Stimulated activated CD8-positive, alpha-beta memory T cell treated with anti-CD3 and anti-CD28 coated beads, Interleukin-2, amount 100 ng/mL, for 48 hours (primary cell): Measurements from ENCODE around the gene BSPRY.
"Not testable (repeated sequence)": the region's sequence is repeated elsewhere in the genome, so short reads cannot be mapped to it uniquely, and the experiment has no call there.

Experiments used
- DNase-seq, 2 donors: peaks; one replicate each; pipeline ENCODE4 v3.0.0-alpha.2; 2020; ENCODE audit warnings: low read depth in 2 of 2

Gene BSPRY

GRCh38 chr9:113395000-113395861 lies 45.9 kb downstream of the BSPRY start:
- DNase-seq, result no peak

- no peak for DNase-seq
These were observed 47.9 kb downstream of the BSPRY start for GRCh38 chr9:113397203-113397631.

DNA sequence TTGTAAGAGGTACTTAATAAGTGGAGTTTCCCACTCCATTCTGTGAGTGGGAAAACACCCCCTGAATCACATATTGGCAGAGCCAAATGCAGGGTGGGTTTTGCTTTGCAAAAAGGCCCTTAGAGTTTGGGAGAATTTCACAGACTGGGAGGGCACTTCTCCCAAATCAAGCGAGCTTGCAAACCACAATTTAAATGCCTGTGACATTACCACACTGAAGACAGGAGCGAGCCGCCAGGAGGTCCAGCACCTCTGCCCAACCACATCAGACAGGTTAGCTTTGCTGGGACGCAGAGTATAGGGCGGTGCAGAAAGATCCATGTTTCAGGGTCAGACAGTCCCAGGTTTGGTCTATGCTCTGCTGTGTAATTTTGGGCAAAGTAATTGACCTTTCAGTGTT lies 49.5 kb downstream of the BSPRY start:
- no peak for DNase-seq

- DNase-seq, result no peak
These were observed 50.4 kb downstream of the BSPRY start for GRCh38 chr9:113399646-113400200.

- peak; percentile 99 to 100 for DNase-seq
These were observed 51.9 kb downstream of the BSPRY start, which contains the start of gene ALAD for GRCh38 chr9:113401027-113401792. Gene ALAD (minus strand): TSS chr9:113401284. CDS start chr9:113393559, 7,725 bp downstream.

DNA sequence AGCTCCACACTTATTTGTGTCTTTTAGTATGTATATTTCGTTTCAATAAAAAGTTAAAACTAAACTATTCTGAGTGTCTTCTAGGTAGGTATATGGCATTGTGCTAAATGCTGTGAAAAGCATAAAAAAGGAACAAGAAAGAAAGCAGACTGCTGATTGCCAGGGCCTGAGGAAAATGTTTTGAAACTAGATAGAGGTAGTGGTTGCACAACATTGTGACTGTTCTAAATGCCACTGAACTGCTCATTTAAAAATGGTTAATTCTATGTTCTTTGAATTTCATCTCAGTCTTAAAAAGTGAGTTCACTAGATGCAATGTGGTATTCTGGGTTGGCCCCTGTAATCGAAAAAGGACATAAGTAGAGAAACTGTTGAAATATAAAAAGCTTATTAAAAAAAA lies 54.3 kb downstream of the BSPRY start:
- no peak for DNase-seq

DNA sequence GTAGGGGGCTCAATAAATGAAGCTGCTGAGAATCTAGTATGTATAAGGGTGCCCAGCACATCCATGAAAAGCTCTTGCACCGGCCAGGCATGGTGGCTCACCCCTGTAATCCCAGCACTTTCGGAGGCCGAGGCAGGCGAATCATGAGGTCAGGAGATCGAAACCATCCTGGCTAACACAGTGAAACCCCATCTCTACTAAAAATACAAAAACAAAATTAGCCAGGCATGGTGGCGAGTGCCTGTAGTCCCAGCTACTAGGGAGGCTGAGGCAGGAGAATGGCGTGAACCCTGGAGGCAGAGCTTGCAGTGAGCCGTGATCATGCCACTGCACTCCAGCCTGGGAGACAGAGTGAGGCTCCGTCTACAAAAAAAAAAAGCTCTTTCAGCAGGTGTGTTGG lies 57.0 kb downstream of the BSPRY start:
- DNase-seq, result not testable (repeated sequence)

GRCh38 chr9:113406873-113407511 lies 57.7 kb downstream of the BSPRY start:
- DNase-seq, result peak in 1 of 2 donors; percentile 30

DNA sequence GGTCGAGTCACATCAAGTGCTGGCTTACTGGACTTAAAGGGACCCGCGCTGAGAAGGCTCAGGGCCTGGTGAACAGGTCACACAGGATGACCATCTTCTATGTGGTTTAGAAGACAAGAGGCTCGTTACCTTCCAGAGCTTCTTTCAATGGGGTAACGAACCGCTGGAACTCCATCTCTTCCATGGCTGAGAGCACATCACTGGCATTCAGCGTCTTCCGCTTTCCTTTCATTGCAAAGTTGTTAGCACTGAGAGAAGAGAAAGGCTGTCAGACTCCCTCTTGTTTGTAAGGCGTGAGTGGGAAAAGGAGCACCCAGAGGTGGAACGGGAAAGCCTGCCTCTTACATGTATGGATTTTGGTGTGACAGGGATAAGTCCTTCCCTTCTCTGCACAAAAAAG lies 60.1 kb downstream of the BSPRY start:
- no peak for DNase-seq

DNA sequence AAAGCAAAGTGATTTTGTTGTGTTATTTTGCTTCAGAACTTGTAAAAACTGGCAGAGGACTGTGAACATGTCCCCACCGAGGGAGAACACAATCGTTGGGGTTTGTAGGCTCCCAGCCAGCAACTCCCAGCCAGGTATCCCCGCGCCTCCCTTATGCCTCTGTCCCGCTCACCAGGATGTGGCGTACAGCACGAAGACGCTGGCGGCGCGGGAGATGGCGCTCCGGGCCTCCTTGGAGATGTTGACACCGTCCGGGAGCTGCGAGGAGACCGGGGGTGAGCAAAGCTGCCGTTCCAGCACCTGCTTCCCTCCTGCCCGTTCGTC lies 60.5 kb downstream of the BSPRY start:
- no peak for DNase-seq

- peak; percentile 94 for DNase-seq
These were observed 61.0 kb downstream of the BSPRY start, which contains the start of the genes C9orf43 and POLE3 for GRCh38 chr9:113410207-113410864. Gene C9orf43 (plus strand): TSS chr9:113410747. CDS start chr9:113413494, 2,747 bp downstream. Gene POLE3 (minus strand): TSS chr9:113410675. CDS start chr9:113410293, 382 bp downstream.

DNA sequence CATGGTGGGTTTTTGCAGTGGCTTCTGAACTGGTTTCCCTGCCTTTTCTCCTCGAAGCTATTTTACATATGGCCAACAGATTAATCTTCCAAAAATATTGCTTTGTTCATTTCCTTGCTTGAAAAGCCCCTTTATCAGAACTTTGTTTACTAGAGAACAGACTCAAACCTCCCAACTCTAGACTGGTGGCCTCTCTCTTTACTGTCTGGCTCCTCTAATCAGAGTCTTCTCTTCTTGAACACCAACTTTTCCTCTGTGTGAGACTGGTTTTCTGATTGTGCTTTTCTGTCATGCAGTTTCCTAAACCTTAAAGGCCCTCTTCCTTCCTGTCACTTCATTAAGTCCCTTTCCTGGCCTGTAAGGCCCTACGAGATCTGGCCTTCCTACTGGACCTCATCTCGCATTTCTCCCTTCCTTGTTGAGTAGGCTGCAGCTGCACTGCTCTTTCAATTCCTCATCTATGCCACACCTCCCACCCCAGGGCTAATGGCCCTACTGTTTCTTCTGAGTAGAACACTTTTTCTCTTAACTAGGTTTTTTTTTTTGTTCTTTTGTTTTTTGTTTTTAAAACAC lies 66.9 kb downstream of the BSPRY start:
- no peak for DNase-seq

DNA sequence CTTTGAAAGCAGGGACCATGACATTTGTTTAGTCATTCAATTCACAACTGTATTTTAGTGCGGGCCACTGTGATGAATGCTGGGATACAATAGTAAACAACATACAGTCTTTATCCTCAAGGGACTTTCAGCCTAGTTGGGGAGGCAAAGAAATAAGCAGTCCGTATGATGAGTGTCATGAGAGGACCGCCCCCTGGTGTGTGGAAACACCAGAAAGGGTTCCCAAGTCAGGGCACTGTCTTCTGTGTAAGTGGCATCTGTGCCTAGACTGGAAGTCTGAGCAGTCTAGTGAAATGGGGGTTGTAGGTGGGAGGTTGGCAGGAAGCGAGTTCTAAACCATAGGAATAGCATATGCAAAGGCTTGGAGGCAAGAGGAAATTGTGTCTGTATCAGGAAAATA lies 68.0 kb downstream of the BSPRY start:
- no peak for DNase-seq
